Embryonic facial prominence (tissue), 1 donor: ENCODE results near the gene MATN1.

Source experiments
- DNase-seq: peaks from one replicate; pipeline ENCODE4 v3.0.0-alpha.2; 2016; ENCODE audit errors: extremely low spot score

MATN1 gene

DNA sequence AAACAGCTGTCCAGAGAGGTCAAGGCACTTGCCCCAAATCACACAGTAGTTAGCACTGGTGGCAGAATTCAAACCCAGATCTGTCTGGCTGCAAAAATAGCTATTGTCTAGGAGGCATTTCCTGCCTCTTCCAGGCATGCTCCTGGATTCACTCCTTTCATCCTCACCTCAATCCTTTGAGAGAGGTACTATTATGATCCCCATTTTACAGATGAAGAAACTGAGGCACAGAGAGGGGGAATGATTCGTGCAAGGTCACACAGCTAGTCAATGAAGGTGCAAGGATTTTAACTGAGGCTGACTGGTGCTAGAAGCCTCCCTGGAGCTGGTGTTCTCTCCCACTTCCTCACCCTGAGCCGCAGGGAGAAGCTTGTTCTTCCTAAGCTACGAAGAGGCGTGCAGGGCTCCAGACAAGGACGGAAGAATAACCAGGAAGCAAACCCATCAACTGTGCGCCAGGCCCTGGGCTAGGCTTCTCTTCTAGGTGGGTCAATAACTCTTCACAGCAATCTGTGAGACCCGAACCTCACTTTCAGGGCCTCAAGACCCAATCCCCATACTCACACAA, 34.8 kb upstream of the MATN1 start:
- no peak for DNase-seq

DNA sequence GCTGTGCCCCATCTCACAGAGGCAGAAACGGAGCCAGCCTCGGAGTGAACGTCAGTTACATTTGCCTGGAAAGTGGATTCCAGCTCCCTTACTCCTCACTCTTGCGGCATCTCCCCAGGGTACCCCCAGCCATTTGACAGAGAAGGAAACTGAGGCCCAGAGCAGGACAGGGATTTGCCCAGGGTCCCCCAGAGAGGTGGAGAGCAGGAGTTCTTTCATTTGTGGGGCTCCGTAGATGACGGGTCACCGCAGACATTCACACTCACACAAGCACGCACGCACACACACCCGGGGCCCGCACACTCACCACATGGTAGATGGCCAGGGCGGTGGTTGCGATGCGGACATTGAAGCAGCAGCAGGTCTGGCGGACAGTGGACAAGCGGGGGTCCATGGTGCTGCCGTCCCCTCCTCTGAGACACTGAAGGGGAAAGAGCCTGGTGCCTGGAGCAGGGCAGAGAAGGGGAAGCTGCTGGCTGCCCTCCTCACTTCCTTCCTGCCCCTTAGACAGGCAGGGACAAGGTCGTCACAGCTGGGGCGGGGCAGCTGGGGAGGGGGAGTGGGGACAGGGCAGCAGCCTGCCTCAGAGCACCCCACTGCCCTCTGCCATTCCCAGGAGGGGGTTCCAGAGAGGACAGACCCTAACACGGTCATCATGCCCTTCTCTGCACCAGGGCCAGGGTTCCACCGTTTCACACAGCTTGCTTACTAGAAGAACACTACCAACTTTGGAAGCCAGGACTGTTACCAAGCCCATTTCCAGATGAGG, 34.2 kb upstream of the MATN1 start, which contains the start of gene LAPTM5:
Gene LAPTM5, minus strand, starts transcription at position 423 of the 769 bp plus-strand sequence. Its CDS starts 29 bp downstream, at position 394.
- no peak for DNase-seq

- DNase-seq, result no peak
Observed at GRCh38 chr1:30756545-30757351, 33.4 kb upstream of the MATN1 start.

- no peak for DNase-seq
Observed at GRCh38 chr1:30756206-30756544, 32.8 kb upstream of the MATN1 start.

- no peak for DNase-seq
Observed at GRCh38 chr1:30755746-30756145, 32.4 kb upstream of the MATN1 start.

- DNase-seq, result no peak
Observed at GRCh38 chr1:30755334-30755733, 31.9 kb upstream of the MATN1 start.

GRCh38 chr1:30754684-30755171, 31.3 kb upstream of the MATN1 start:
- no peak for DNase-seq

- no peak for DNase-seq
Observed at GRCh38 chr1:30753660-30754123, 30.3 kb upstream of the MATN1 start.

GRCh38 chr1:30753118-30753517, 29.7 kb upstream of the MATN1 start:
- no peak for DNase-seq

GRCh38 chr1:30752651-30752908, 29.2 kb upstream of the MATN1 start:
- DNase-seq, result no peak

DNA sequence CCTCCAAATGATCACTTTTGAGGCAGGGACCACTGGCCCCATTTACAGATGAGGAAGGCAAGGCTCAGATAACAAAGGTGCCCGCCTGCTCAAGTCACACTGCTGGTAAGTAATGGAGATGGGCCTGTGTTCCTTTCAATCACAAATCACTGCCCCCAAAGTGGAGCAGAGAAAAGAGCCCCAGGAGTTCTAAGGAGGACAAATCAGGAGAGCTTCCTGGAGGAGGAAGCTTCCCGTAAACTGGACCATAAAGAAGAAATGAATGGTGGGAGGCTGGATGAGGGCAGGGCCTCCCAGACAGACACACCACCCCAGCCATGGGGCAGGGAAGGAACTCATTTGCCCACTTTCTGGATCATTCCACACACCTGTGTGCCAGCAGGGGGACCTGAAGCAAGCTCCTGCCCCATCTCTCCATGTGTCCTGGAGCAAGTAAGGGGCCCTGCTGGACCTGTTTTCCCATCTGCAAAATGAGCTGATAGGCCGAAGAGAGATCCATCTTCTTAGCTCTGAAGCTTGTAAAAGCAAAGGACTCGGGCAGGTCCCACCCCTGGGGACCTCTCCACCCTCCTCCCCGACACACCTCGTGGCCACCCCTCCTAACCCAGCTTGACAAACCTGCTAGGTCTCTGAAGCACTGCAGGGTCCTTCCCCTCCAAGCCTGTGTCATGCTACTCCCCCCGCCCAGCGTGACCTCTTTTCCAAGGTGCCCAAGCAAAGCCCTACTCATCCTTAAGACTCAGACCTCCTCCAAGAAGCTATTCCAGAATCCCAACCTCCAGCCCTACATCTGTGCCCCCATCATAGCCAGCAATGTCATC, 28.7 kb upstream of the MATN1 start:
- no peak for DNase-seq

DNA sequence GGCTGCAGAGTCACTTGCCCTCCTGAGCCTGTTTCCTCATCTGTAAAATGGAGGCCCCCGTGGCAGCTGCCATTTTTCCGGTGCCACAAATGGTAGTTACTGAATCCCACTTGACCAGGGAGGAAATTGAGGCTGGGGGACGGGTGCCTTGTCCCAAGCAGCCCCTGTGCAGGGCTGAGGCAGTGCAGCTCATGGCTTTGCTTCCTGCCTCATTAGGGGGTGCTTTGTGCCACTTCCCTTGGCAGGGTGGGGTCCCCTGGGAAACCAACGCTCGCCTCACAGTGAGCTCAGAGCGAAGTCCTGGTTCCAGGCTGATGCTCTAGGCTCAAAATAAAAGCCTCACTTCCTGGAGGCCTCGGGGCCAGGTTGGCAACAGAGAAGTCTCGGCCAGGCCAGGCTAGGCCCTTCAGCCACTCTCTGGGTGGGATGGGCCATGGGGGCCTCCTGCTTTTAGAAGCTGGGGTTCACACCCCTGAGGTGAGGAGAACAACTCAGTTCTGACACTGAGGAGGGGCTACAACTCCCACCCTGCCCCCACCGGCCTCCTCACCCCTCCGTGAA, 27.4 kb upstream of the MATN1 start:
- DNase-seq, result no peak

DNA sequence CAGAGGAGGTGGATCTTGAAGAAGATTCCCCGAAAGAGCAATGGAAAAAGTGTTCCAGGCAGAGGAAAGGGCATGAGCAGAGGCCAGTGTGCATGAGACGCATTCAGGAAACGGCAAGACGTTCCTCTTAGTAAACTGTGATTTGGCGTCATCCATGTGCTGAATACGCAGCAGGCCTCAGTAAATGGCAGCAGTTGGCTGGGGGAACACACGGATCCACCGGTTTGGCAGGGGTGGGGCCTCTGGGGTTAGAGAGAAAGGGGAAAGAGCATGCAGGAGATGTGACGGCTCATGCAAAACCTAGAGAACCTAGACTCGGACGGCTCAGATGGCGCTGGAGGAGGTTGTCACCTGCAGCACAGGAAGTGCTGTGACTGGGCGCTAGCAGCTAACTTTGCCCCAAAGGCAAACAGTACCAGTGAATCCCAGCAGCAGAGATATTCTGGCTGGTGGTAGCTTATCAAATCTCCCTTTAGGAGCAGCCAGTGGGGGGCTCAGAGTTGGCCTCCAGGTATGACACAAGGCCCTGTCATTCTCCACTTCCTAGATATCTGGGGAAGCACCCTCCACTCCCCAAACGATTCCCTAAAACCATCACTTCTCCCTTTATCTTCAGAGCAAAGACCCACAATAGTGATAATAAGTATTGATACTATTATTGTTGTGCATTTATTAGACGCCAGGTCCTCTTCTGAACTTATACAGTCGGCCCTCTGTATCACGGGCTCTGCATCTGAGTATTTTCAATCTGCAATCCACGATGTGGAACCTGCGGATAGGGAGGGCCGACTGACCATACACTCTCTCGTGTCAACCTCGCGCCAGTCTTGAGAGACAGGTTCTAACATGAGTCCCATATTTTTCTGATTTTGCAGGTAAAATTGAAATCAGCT, 26.6 kb upstream of the MATN1 start:
- DNase-seq, result no peak

DNA sequence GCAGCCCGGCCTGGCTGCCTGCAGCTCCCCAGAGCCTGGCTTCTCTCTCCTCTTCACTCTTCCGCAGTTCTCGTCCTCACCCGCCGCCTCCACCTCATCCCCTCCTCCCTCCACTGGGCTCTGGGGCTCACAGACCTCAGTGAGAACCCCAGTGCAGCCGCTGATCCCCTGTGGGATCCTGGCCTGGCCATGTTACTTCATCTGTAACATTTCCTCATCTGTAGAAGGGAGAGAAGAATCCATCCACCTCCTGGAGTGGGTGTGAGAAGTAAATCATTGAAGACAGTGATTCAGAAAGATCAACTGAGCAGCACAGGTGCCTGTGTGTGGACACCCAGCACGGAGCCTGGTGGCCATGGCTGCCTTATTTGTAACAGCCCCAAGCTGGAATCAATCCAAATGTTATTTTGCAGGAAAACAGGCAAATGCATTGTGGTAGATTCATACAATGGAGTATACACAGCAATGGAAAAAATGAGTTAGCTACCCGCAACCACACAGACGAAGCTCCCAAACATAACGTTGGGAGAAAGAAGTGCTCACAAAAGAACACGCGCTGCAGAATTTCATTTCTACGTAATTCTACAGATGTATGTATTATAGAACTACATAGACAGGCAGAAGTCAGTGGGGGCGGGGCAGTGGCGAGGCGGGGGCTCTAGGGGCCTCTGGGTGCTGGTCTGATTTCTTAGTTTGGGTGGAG, 25.5 kb upstream of the MATN1 start:
- no peak for DNase-seq

- DNase-seq, result no peak
Observed at GRCh38 chr1:30748098-30748698, 24.8 kb upstream of the MATN1 start.

- no peak for DNase-seq
Observed at GRCh38 chr1:30747033-30748008, 23.9 kb upstream of the MATN1 start.

- no peak for DNase-seq
Observed at GRCh38 chr1:30746212-30747032, 23.0 kb upstream of the MATN1 start.
